ENCODE measurements around the gene CTBS.

Gene CTBS

DNA sequence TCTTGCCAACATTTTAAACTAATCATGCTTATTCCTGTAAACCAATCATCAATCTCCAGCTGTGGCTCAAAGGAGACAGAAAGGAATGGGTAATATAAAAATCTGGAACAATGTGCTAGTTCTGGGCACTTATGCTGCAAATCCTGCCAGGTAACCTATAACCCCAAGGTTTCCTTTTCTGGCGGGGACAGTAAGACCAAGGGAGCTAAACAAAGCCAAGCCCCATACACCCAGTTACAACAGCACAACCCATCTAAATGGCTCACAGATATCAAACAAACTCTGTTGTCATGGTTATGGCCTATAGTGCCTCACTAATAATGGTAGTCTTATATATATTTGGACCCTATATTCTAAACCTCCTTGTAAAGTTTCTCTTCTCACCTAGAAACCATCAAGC lies 36.9 kb upstream of the CTBS start:
- Histone ChIP-seq H3K27ac (ENCODE audit: low read depth, low read length, poor library complexity, severe bottlenecking) (no peak overlapping the region), H3K9me3 (ENCODE audit: low read length) (peaks cover 14% of the 10 kb centered on the region), H2AFZ (ENCODE audit: low read length) (no peak overlapping the region), H3K9ac (ENCODE audit: low read length) (no peak overlapping the region), H3K9me2 (ENCODE audit: low read depth, low read length) (no peaks in the 10 kb centered on the region), H3K27me3 (ENCODE audit: insufficient read depth, low read length) (0 out of 2 replicates have a peak, but pooled peaks cover 4% of the 10 kb centered on the region), H3K79me2 (ENCODE audit: insufficient read depth, low read length) (no peaks in the 10 kb centered on the region), H3K36me3 (ENCODE audit: insufficient read depth, low read length) (no peaks in the 10 kb centered on the region; the same call in 1 of the 2 replicates), H3K4me1 (ENCODE audit: insufficient read depth, low read length, severe bottlenecking) (no peaks in the 10 kb centered on the region), H3K4me3 (ENCODE audit: low read depth, low read length, poor library complexity, severe bottlenecking) (no peak overlapping the region), H3F3A (ENCODE audit: insufficient read depth, low read length) (no peaks in the 10 kb centered on the region), H3K4me2 (ENCODE audit: low read length) (no peak overlapping the region), H4K20me1 (ENCODE audit: insufficient read depth, low read length) (no peaks in the 10 kb centered on the region)
- TF ChIP-seq, protein P1, sequence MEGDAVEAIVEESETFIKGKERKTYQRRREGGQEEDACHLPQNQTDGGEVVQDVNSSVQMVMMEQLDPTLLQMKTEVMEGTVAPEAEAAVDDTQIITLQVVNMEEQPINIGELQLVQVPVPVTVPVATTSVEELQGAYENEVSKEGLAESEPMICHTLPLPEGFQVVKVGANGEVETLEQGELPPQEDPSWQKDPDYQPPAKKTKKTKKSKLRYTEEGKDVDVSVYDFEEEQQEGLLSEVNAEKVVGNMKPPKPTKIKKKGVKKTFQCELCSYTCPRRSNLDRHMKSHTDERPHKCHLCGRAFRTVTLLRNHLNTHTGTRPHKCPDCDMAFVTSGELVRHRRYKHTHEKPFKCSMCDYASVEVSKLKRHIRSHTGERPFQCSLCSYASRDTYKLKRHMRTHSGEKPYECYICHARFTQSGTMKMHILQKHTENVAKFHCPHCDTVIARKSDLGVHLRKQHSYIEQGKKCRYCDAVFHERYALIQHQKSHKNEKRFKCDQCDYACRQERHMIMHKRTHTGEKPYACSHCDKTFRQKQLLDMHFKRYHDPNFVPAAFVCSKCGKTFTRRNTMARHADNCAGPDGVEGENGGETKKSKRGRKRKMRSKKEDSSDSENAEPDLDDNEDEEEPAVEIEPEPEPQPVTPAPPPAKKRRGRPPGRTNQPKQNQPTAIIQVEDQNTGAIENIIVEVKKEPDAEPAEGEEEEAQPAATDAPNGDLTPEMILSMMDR (IDR thresholded peaks at IDR 0.05; ENCODE audit: low read length): no peak
- no peak for TF ChIP-seq EZH2 (IDR thresholded peaks at IDR 0.05; ENCODE audit: borderline replicate concordance, low read length)

DNA sequence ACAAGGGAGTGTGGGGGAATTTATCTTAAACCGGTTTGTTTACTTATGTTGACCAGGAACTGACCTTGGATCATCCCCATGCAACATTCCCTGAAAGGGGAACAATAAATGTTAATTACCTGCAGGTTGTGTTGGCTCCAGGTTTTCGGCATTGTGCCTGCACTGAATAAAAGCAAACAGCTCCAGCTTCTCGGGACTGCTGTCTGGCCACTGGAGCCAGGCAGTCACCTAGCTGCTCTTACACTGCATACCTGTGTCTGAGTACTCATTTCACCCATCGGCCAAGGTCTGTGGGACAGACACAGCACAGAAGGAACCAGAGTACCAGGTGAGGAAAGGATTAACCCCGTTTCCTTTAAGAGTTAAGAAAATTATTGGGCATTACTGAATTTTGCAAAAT lies 32.7 kb upstream of the CTBS start:
- Histone ChIP-seq H3K9me2 (ENCODE audit: low read depth, low read length) (no peaks in the 10 kb centered on the region), H3K27me3 (ENCODE audit: insufficient read depth, low read length) (no peaks in the 10 kb centered on the region), H3K4me1 (ENCODE audit: insufficient read depth, low read length, severe bottlenecking) (no peaks in the 10 kb centered on the region), H3K9me3 (ENCODE audit: low read length) (peaks cover 17% of the 10 kb centered on the region), H4K20me1 (ENCODE audit: insufficient read depth, low read length) (no peaks in the 10 kb centered on the region), H3K9ac (ENCODE audit: low read length) (no peak overlapping the region), H3K4me2 (ENCODE audit: low read length) (no peak overlapping the region), H3K36me3 (ENCODE audit: insufficient read depth, low read length) (no peaks in the 10 kb centered on the region), H3K4me3 (ENCODE audit: low read depth, low read length, poor library complexity, severe bottlenecking) (no peak overlapping the region), H2AFZ (ENCODE audit: low read length) (no peak overlapping the region), H3K79me2 (ENCODE audit: insufficient read depth, low read length) (no peaks in the 10 kb centered on the region), H3F3A (ENCODE audit: insufficient read depth, low read length) (no peaks in the 10 kb centered on the region), H3K27ac (ENCODE audit: low read depth, low read length, poor library complexity, severe bottlenecking) (no peak overlapping the region)
- no peak for TF ChIP-seq EZH2 (IDR thresholded peaks at IDR 0.05; ENCODE audit: borderline replicate concordance, low read length)
- TF ChIP-seq, protein P1 (IDR thresholded peaks at IDR 0.05; ENCODE audit: low read length): no peak

DNA sequence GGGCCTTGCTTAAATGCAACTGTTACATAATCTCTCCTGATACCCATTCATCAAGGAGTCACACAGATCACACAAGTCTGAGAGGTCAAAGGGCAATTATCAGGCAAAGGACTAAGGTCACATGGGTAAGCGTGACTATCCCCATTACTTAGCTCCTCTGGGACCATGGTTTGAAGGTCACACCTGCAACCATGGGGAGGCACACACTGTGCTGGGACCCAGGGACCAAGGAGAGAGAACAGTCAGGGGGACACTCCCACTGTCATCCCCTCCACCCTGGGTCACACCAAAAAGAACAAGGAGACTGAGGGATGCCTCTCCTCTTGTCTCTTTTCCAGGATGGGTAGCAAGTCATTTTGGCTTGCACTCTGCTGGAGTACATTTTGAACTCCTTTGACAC lies 30.9 kb upstream of the CTBS start:
- H3K4me1 ChIP-seq (ENCODE audit: insufficient read depth, low read length, severe bottlenecking): no peaks in the 10 kb centered on the region
- no peak overlapping the region for H2AFZ ChIP-seq (ENCODE audit: low read length)
- H3K36me3 ChIP-seq (ENCODE audit: insufficient read depth, low read length): no peaks in the 10 kb centered on the region
- TF ChIP-seq EZH2 (IDR thresholded peaks at IDR 0.05; ENCODE audit: borderline replicate concordance, low read length): no peak
- TF ChIP-seq, protein P1 (IDR thresholded peaks at IDR 0.05; ENCODE audit: low read length): no peak
- no peak overlapping the region for H3K4me2 ChIP-seq (ENCODE audit: low read length)
- no peak overlapping the region for H3K9ac ChIP-seq (ENCODE audit: low read length)
- H3K9me3 ChIP-seq (ENCODE audit: low read length): peaks cover 17% of the 10 kb centered on the region
- no peaks in the 10 kb centered on the region for H3K79me2 ChIP-seq (ENCODE audit: insufficient read depth, low read length)
- H4K20me1 ChIP-seq (ENCODE audit: insufficient read depth, low read length): no peaks in the 10 kb centered on the region
- no peaks in the 10 kb centered on the region for H3F3A ChIP-seq (ENCODE audit: insufficient read depth, low read length)
- H3K4me3 ChIP-seq (ENCODE audit: low read depth, low read length, poor library complexity, severe bottlenecking): no peak overlapping the region
- no peaks in the 10 kb centered on the region for H3K27me3 ChIP-seq (ENCODE audit: insufficient read depth, low read length)
- H3K27ac ChIP-seq (ENCODE audit: low read depth, low read length, poor library complexity, severe bottlenecking): no peak overlapping the region
- no peaks in the 10 kb centered on the region for H3K9me2 ChIP-seq (ENCODE audit: low read depth, low read length)

Measured in OCI-LY1 (cell line).